ENCODE measurements around the gene PEAK1.

The PEAK1 gene

DNA sequence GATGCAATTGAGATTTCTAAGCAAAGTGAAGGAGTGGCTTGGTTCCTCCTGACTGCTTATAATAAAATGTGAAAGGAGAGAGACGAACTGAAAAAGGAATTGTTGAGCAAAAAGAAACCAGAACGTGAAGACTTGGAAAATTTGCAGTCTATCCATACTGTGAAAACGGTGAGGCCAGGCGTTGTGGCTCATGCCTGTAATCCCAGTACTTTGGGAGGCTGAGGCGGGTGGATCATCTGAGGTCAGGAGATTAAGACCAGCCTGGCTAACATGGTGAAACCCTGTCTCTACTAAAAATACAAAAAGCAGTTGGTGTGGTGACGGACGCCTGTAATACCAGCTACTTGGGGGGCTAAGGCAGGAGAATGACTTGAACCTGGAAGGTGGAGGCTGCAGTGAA, 292.3 kb downstream of the PEAK1 start:
- DNase-seq (ENCODE audit: low spot score) = no peak
- no peak for TF ChIP-seq CTCF (IDR thresholded peaks at IDR 0.05)
- Histone ChIP-seq H3K27ac (no peak overlapping the region), H3K4me3 (no peak overlapping the region)

- no peak for DNase-seq (ENCODE audit: low spot score)
- Histone ChIP-seq H3K27ac (no peak overlapping the region), H3K4me3 (no peak overlapping the region)
- no peak for TF ChIP-seq CTCF (IDR thresholded peaks at IDR 0.05)
These were observed 293.2 kb downstream of the PEAK1 start for GRCh38 chr15:77126529-77127326.

GRCh38 chr15:77123854-77124253, 296.1 kb downstream of the PEAK1 start:
- no peak overlapping the region for H3K27ac ChIP-seq

GRCh38 chr15:77122576-77122975, 297.3 kb downstream of the PEAK1 start:
- DNase-seq (ENCODE audit: low spot score) = no peak
- TF ChIP-seq CTCF (IDR thresholded peaks at IDR 0.05) = no peak
- no peak overlapping the region for H3K4me3 ChIP-seq
- H3K27ac ChIP-seq = no peak overlapping the region

More at GRCh38 chr15:77123854-77124253, 296.1 kb downstream of the PEAK1 start:
- DNase-seq (ENCODE audit: low spot score) = no peak
- TF ChIP-seq CTCF (IDR thresholded peaks at IDR 0.05) = no peak
- H3K4me3 ChIP-seq = no peak overlapping the region

- no peak for DNase-seq (ENCODE audit: low spot score)
- TF ChIP-seq CTCF (IDR thresholded peaks at IDR 0.05) = no peak
- Histone ChIP-seq H3K4me3 (no peak overlapping the region), H3K27ac (no peak overlapping the region)
These were observed 298.3 kb downstream of the PEAK1 start for GRCh38 chr15:77121599-77121998.

- no peak for DNase-seq (ENCODE audit: low spot score)
- no peak overlapping the region for H3K27ac ChIP-seq
- H3K4me3 ChIP-seq = no peak overlapping the region
- TF ChIP-seq CTCF (IDR thresholded peaks at IDR 0.05) = no peak
These were observed 299.3 kb downstream of the PEAK1 start for GRCh38 chr15:77120576-77120975.

DNA sequence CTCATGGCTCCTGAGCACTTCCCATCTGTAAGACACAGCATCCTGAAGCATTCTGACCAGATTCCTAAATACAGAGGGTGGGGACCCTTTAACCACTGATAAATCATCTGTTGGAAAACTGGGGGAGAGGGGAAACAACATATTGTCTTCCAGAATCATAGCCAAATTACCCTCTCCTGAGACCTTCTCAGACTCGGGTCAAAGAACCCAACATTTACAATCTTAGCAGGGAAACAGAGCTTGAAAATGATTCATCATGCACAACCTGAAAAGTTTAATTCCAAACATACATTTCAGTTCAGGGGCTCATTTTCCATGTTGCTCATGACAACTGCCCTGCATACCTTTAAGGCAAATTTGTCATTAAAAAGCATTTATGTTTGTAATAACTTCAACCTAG, 300.5 kb downstream of the PEAK1 start:
- no peak for DNase-seq (ENCODE audit: low spot score)
- Histone ChIP-seq H3K4me3 (no peak overlapping the region), H3K27ac (no peak overlapping the region)
- no peak for TF ChIP-seq CTCF (IDR thresholded peaks at IDR 0.05)

All from coronary artery (tissue), 2 donors.